Cardiac fibroblast (primary cell): ENCODE results near the gene PLEKHO1.
"Not testable (repeated sequence)": the region's sequence is repeated elsewhere in the genome, so short reads cannot be mapped to it uniquely, and the experiment has no call there.

Source experiments
- DNase-seq, 2 donors: peaks; one replicate each; pipeline versions ENCODE4 v3.0.0 to v3.0.0-alpha.2; 2010; ENCODE audit warnings: low read depth in 2 of 2
- H3K4me3 ChIP-seq, 2 donors: replicated peaks in 1 of 2; 1 replicate in 1 of 2; 2 replicates in 1 of 2; pipeline ENCODE4 v1.5.1; 2011; ENCODE audit warnings: low read depth in 2 of 2, low read length in 2 of 2, mild to moderate bottlenecking in 2 of 2, moderate library complexity in 1 of 2
- TF ChIP-seq, protein P1 (sequence below): IDR thresholded peaks from one replicate; pipeline ENCODE4 v1.5.1; 2011; ENCODE audit warnings: low read depth, mild to moderate bottlenecking, low read length, inconsistent platforms

The PLEKHO1 gene

GRCh38 chr1:150134537-150134936, 15.2 kb upstream of the PLEKHO1 start:
- TF ChIP-seq, protein P1, sequence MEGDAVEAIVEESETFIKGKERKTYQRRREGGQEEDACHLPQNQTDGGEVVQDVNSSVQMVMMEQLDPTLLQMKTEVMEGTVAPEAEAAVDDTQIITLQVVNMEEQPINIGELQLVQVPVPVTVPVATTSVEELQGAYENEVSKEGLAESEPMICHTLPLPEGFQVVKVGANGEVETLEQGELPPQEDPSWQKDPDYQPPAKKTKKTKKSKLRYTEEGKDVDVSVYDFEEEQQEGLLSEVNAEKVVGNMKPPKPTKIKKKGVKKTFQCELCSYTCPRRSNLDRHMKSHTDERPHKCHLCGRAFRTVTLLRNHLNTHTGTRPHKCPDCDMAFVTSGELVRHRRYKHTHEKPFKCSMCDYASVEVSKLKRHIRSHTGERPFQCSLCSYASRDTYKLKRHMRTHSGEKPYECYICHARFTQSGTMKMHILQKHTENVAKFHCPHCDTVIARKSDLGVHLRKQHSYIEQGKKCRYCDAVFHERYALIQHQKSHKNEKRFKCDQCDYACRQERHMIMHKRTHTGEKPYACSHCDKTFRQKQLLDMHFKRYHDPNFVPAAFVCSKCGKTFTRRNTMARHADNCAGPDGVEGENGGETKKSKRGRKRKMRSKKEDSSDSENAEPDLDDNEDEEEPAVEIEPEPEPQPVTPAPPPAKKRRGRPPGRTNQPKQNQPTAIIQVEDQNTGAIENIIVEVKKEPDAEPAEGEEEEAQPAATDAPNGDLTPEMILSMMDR, result no peak
- no peak for DNase-seq
- H3K4me3 ChIP-seq, result no peak overlapping the region

DNA sequence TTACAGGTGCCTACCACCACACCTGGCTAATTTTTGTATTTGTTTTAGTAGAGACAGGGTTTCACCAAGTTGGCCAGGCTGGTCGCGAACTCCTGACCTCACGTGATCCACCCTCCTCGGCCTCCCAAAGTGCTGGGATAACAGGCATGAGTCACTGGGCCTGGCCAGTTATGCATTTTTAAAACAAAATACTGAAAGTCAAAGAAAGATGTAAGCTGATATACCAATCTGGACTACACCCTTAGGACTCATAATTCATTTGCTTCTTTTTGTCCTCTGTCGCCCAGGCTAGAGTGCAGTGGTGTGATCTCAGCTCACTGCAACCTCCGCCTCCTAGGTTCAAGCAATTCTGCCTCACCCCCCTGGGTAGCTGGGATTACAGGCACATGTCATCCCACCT, 14.3 kb upstream of the PLEKHO1 start:
- DNase-seq, result peak in 1 of 2 donors; percentile 51
- H3K4me3 ChIP-seq, result not testable (repeated sequence)

DNA sequence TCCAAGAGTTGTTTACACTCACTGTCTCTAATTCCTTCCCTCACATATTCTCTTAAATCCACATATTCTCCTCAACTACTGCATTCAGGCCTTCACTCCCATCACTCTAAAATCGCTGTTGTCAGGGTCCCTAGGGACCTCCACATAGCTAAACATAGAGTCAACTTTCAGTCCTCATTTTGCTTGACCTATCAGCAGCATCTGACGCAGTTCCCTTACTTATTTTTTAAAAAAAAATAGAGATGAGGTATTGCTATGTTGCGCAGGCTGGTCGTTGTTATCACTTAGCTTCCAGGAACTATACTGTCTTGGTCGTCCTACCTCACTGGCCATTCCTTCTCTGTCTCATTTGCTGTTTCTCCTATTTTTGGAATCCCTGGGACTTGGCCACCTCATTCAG, 11.7 kb upstream of the PLEKHO1 start:
- DNase-seq, result peak in 1 of 2 donors; percentile 83
- TF ChIP-seq, protein P1, result no peak

GRCh38 chr1:150141452-150141851, 8.3 kb upstream of the PLEKHO1 start:
- TF ChIP-seq, protein P1, result no peak
- H3K4me3 ChIP-seq, result no peak overlapping the region
- DNase-seq, result no peak

More for the DNA sequence above, 11.7 kb upstream of the PLEKHO1 start:
- H3K4me3 ChIP-seq, result no peak overlapping the region

- TF ChIP-seq, protein P1, result no peak
- no peak for DNase-seq
Observed at GRCh38 chr1:150142083-150142482, 7.6 kb upstream of the PLEKHO1 start.

DNA sequence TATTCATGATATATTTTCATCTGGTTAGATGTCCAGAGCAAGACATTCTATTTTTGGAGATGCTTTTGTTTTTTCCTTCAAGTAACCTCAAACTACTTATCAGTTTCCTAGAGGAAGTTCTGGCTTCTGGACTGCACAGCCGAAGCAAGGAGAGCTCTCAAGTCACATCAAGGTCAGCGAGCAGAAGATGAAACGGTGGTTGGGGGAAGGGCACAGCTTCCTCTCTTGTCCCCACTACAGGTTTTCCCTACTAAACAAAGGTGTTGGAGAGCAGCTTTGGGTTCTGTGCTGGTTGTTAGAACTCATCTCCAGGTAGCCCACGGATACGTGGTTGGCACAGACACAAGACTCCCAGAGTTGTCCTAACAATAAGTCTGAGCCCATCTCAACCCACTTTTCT, 5.1 kb upstream of the PLEKHO1 start:
- no peak overlapping the region for H3K4me3 ChIP-seq
- TF ChIP-seq, protein P1, result no peak
- no peak for DNase-seq

More at GRCh38 chr1:150142083-150142482, 7.6 kb upstream of the PLEKHO1 start:
- no peak overlapping the region for H3K4me3 ChIP-seq

GRCh38 chr1:150146016-150146415, 3.7 kb upstream of the PLEKHO1 start:
- not testable (repeated sequence) for H3K4me3 ChIP-seq, DNase-seq

GRCh38 chr1:150146849-150147542, 2.7 kb upstream of the PLEKHO1 start:
- H3K4me3 ChIP-seq, result no peak overlapping the region
- DNase-seq, result no peak
- TF ChIP-seq, protein P1, result no peak
